Measurements from ENCODE around the gene PLEKHG3.

PLEKHG3 gene

DNA sequence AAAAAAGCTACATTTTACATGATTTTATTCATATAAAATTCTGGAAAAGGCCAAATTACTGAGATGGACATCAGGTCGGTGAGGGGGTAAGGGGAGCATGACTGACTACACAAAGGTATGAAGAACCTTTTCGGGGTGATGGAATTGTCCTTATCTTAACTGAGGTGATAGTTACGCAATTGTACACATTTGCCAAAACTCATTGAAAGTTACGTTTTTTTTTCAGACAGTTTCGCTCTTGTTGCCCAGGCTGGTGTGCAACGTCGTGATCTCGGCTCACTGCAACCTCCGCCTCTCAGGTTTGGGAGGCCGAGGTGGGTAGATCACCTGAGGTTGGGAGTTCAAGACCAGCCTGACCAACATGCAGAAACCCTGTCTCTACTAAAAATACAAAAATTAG, 29.4 kb upstream of the PLEKHG3 start:
- H3K27ac ChIP-seq (ENCODE audit: low read depth, low read length): no peak overlapping the region
- H3K9ac ChIP-seq (ENCODE audit: low read depth in 1 of 2, low read length in 2 of 2): no peak overlapping the region
- no peaks in the 10 kb centered on the region for H3K36me3 ChIP-seq (ENCODE audit: control insufficient read depth in 1 of 2, insufficient read depth in 2 of 2, low read length in 2 of 2)
- no peak overlapping the region for H3K4me3 ChIP-seq (ENCODE audit: low read depth in 1 of 2, low read length in 2 of 2)
- H3K27me3 ChIP-seq (ENCODE audit: control insufficient read depth in 1 of 2, insufficient read depth in 2 of 2, low read length in 2 of 2): peaks cover 0 to 5% of the 10 kb centered on the region in 2 donors
- H3K9me3 ChIP-seq (ENCODE audit: control insufficient read depth in 1 of 2, low read length in 2 of 2): no peaks in the 10 kb centered on the region
- peaks cover 9 to 19% of the 10 kb centered on the region in 2 donors for H3K4me1 ChIP-seq (ENCODE audit: control insufficient read depth in 1 of 2, insufficient read depth in 2 of 2, low read length in 2 of 2)

DNA sequence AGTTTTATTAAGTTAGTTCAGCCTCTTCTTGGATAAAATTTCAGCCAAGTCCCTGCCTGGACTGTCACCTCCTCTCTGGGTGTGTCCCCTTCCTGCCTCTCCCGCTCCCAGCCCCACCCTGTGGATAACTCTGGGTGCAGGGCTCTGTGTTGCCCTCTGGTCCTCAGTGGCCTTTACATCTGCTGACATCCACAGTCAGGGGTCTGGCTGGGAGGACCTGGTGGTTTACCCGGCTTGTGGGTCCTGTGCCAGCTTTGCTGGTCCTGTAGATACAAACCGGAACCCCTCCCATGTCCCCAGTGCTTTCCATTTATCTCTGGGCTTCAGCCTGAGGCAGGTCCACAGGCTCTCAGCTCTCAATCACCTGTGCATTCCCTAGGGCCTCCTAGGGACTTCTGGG, 28.9 kb upstream of the PLEKHG3 start:
- H3K4me3 ChIP-seq (ENCODE audit: low read depth in 1 of 2, low read length in 2 of 2): no peak overlapping the region
- H3K4me1 ChIP-seq (ENCODE audit: control insufficient read depth in 1 of 2, insufficient read depth in 2 of 2, low read length in 2 of 2): peaks cover 14 to 19% of the 10 kb centered on the region in 2 donors
- H3K9ac ChIP-seq (ENCODE audit: low read depth in 1 of 2, low read length in 2 of 2): no peak overlapping the region
- no peaks in the 10 kb centered on the region for H3K9me3 ChIP-seq (ENCODE audit: control insufficient read depth in 1 of 2, low read length in 2 of 2)
- no peaks in the 10 kb centered on the region for H3K36me3 ChIP-seq (ENCODE audit: control insufficient read depth in 1 of 2, insufficient read depth in 2 of 2, low read length in 2 of 2)
- H3K27me3 ChIP-seq (ENCODE audit: control insufficient read depth in 1 of 2, insufficient read depth in 2 of 2, low read length in 2 of 2): peaks cover 0 to 5% of the 10 kb centered on the region in 2 donors
- H3K27ac ChIP-seq (ENCODE audit: low read depth, low read length): no peak overlapping the region

DNA sequence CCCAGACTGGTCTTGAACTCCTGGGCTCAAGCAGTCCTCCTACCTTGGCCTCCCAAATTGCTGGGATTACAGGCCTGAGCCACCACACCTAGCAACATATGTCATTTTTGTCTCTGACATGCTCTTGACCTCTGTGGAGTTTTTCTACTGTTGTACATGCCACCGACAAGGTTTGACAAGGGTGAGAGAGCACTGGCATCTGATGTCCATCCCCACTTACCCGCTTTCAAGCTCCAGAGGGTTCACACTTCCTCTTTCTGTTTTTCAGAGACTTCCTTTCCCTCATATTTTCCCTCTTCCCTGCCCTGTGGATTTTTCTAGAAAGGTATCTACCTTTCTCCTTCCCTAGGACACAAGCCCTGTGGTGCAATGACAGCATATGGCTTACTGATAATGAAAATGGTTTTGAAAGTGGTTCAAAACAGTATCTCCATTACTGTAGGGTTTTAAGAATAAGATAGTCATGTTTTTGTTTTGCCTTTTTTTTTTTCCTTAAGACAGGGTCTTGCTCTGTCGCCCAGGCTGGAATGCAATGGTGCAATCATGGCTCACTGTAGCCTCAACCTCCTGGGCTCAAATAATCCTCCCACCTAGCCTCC, 27.7 kb upstream of the PLEKHG3 start:
- Histone ChIP-seq H3K9me3 (ENCODE audit: control insufficient read depth in 1 of 2, low read length in 2 of 2) (no peaks in the 10 kb centered on the region), H3K27me3 (ENCODE audit: control insufficient read depth in 1 of 2, insufficient read depth in 2 of 2, low read length in 2 of 2) (peaks cover 0 to 5% of the 10 kb centered on the region in 2 donors), H3K9ac (ENCODE audit: low read depth in 1 of 2, low read length in 2 of 2) (no peak overlapping the region), H3K4me3 (ENCODE audit: low read depth in 1 of 2, low read length in 2 of 2) (no peak overlapping the region), H3K27ac (ENCODE audit: low read depth, low read length) (no peak overlapping the region), H3K36me3 (ENCODE audit: control insufficient read depth in 1 of 2, insufficient read depth in 2 of 2, low read length in 2 of 2) (no peaks in the 10 kb centered on the region), H3K4me1 (ENCODE audit: control insufficient read depth in 1 of 2, insufficient read depth in 2 of 2, low read length in 2 of 2) (peaks cover 14 to 19% of the 10 kb centered on the region in 2 donors)

DNA sequence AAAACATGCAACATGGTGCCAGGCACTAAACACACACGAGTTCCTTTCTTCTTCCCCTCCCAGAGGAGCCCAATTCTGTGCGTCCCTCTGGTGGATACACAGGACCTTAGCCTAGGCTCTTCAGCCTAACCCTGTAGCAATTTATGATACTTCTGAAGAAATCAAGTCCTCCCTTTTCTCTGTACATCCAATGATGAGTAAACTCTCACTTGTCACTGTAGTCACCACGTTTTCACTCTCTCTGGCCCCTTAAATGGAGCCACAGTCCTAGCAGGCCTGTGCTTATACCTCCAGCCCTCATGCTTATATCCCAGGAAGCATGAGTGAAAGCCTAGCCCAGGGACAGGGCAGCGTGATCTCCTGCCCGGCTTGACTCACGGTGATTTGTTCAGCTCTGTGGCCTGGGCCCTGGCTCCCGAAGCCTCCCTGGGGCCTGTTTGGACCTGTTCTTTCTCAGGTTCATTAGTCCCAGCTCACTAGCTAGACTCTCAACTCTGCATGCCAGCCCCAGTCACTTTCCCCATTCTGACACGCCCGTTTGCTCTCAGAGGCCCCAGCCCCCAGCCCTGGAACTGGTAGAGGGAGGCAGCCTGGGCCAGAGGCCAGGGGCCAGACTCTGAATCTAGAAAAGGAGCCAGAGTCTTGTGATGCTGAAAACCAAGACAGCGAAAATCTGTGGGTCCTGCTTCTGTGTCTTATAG, 24.1 kb upstream of the PLEKHG3 start:
- Histone ChIP-seq H3K9ac (ENCODE audit: low read depth in 1 of 2, low read length in 2 of 2) (no peak overlapping the region), H3K4me3 (ENCODE audit: low read depth in 1 of 2, low read length in 2 of 2) (no peak overlapping the region), H3K27me3 (ENCODE audit: control insufficient read depth in 1 of 2, insufficient read depth in 2 of 2, low read length in 2 of 2) (peaks cover 0 to 3% of the 10 kb centered on the region in 2 donors), H3K4me1 (ENCODE audit: control insufficient read depth in 1 of 2, insufficient read depth in 2 of 2, low read length in 2 of 2) (peaks cover 9 to 20% of the 10 kb centered on the region in 2 donors), H3K36me3 (ENCODE audit: control insufficient read depth in 1 of 2, insufficient read depth in 2 of 2, low read length in 2 of 2) (no peaks in the 10 kb centered on the region), H3K9me3 (ENCODE audit: control insufficient read depth in 1 of 2, low read length in 2 of 2) (no peaks in the 10 kb centered on the region), H3K27ac (ENCODE audit: low read depth, low read length) (peak overlapping the region; percentile 44)

DNA sequence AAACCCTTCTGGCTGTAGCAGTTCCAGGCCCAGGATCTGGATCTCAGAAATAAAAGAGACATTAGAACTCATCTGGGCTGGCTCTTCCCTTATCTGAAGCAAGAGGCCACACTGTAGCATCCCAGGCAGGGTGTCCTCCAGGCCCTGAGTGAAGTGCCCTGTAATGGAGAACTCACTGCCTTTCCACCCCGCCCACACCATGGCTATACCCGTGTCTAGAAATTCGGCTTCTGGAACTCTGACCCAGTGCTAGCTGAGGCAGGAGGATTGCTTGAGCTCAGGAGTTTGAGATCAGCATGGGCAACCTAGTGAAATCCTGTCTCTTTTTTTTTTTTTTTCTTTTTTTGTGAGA, 23.5 kb upstream of the PLEKHG3 start:
- no peak overlapping the region for H3K4me3 ChIP-seq (ENCODE audit: low read depth in 1 of 2, low read length in 2 of 2)
- H3K9me3 ChIP-seq (ENCODE audit: control insufficient read depth in 1 of 2, low read length in 2 of 2): no peaks in the 10 kb centered on the region
- H3K36me3 ChIP-seq (ENCODE audit: control insufficient read depth in 1 of 2, insufficient read depth in 2 of 2, low read length in 2 of 2): no peaks in the 10 kb centered on the region
- H3K9ac ChIP-seq (ENCODE audit: low read depth in 1 of 2, low read length in 2 of 2): no peak overlapping the region
- peaks cover 4 to 17% of the 10 kb centered on the region in 2 donors for H3K4me1 ChIP-seq (ENCODE audit: control insufficient read depth in 1 of 2, insufficient read depth in 2 of 2, low read length in 2 of 2)
- peaks cover 0 to 3% of the 10 kb centered on the region in 2 donors for H3K27me3 ChIP-seq (ENCODE audit: control insufficient read depth in 1 of 2, insufficient read depth in 2 of 2, low read length in 2 of 2)
- peak overlapping the region; percentile 14 for H3K27ac ChIP-seq (ENCODE audit: low read depth, low read length)

DNA sequence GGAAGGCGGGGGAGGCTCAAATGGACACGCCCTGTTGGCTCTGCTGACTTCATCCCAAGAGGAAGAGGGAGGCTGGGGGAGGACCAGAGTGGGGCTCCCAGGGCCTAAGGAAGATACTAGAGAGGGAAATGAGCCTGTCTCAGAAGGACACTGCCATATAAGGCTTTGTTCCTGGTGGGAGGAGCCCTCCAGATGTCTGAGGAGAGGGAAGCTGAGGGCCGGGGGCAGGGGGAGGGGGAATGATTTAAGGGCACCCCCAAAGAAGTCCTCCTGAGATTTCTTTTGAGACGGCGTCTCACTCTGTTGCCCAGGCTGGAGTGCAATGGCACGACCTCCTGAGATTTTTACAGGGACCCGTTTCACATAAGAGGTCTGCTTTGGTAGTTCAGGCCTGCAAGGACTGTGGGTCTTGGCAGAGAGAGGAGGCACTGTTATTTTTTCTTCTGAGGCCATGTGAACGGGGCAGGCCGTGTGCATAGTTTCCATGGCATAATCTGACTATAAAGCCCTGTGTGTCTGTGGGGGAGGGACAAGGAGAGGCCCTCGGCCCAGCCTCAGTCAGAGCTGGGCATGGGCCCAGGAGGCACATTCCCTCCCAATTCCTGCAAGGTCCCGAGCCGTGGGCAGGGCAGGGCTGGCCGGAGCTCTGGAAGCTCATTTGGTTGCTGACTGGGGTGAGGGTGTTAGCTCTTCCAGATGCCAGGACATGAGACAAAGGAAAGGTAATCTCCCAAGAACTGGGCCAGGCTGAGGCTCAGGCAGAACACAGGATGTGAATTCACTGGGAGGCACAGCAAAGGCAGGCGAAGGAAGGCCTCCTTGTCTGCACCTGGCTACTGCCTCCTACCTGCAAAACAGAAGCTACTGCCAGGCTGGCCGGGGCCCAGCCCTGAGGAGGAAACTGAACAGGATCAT, 22.2 kb upstream of the PLEKHG3 start:
- peak overlapping the region in 1 of 2 donors; percentile 41 for H3K9ac ChIP-seq (ENCODE audit: low read depth in 1 of 2, low read length in 2 of 2)
- H3K27ac ChIP-seq (ENCODE audit: low read depth, low read length): peak overlapping the region; percentile 68
- no peaks in the 10 kb centered on the region for H3K9me3 ChIP-seq (ENCODE audit: control insufficient read depth in 1 of 2, low read length in 2 of 2)
- no peak overlapping the region for H3K4me3 ChIP-seq (ENCODE audit: low read depth in 1 of 2, low read length in 2 of 2)
- H3K36me3 ChIP-seq (ENCODE audit: control insufficient read depth in 1 of 2, insufficient read depth in 2 of 2, low read length in 2 of 2): no peaks in the 10 kb centered on the region
- H3K27me3 ChIP-seq (ENCODE audit: control insufficient read depth in 1 of 2, insufficient read depth in 2 of 2, low read length in 2 of 2): peaks cover 0 to 3% of the 10 kb centered on the region in 2 donors
- H3K4me1 ChIP-seq (ENCODE audit: control insufficient read depth in 1 of 2, insufficient read depth in 2 of 2, low read length in 2 of 2): peaks cover 4 to 14% of the 10 kb centered on the region in 2 donors

DNA sequence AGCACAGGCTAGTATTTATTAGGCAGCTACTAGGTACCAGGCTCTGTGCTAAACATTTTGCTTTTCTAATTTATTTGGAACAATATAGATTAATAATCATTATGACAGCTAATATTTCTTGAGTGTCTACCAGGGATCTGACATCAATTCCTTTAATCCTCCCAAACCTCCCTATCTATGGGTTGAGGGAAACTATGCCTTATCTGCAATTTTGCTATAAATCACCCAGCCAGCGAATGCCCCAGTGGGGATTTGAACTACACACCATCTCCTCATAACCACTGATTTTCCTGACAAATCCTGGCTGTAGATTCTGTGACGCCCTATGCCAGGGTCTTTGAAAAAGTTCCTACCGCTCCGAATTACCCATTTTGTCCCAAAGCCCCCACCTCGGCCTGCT, 21.4 kb upstream of the PLEKHG3 start:
- Histone ChIP-seq H3K9me3 (ENCODE audit: control insufficient read depth in 1 of 2, low read length in 2 of 2) (no peaks in the 10 kb centered on the region), H3K36me3 (ENCODE audit: control insufficient read depth in 1 of 2, insufficient read depth in 2 of 2, low read length in 2 of 2) (no peaks in the 10 kb centered on the region), H3K4me1 (ENCODE audit: control insufficient read depth in 1 of 2, insufficient read depth in 2 of 2, low read length in 2 of 2) (peaks cover 4 to 14% of the 10 kb centered on the region in 2 donors), H3K27ac (ENCODE audit: low read depth, low read length) (peak overlapping the region; percentile 10), H3K4me3 (ENCODE audit: low read depth in 1 of 2, low read length in 2 of 2) (no peak overlapping the region), H3K27me3 (ENCODE audit: control insufficient read depth in 1 of 2, insufficient read depth in 2 of 2, low read length in 2 of 2) (no peaks in the 10 kb centered on the region), H3K9ac (ENCODE audit: low read depth in 1 of 2, low read length in 2 of 2) (no peak overlapping the region)

DNA sequence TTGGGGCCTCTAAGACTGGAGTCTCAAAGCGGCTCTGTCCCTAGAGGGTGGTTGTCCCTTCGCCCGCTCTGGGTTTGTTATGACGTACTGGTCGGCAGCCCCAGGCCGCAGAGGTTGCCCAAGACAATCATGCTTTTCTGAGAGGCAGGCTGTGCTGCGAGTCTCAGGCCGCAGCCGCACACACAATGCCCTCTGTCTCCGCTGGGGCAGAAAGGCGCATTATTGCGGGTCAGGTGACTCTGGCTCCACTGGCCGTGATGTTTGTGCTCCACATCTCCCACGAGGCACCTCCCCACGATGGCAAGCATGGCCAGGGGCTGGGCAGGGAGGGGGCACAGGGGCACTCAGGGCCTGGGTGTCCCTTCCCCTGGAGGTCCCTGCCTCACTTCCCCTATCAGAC, 21.0 kb upstream of the PLEKHG3 start:
- Histone ChIP-seq H3K4me3 (ENCODE audit: low read depth in 1 of 2, low read length in 2 of 2) (no peak overlapping the region), H3K4me1 (ENCODE audit: control insufficient read depth in 1 of 2, insufficient read depth in 2 of 2, low read length in 2 of 2) (peaks cover 6 to 16% of the 10 kb centered on the region in 2 donors), H3K27ac (ENCODE audit: low read depth, low read length) (no peak overlapping the region), H3K27me3 (ENCODE audit: control insufficient read depth in 1 of 2, insufficient read depth in 2 of 2, low read length in 2 of 2) (no peaks in the 10 kb centered on the region), H3K9ac (ENCODE audit: low read depth in 1 of 2, low read length in 2 of 2) (no peak overlapping the region), H3K36me3 (ENCODE audit: control insufficient read depth in 1 of 2, insufficient read depth in 2 of 2, low read length in 2 of 2) (no peaks in the 10 kb centered on the region), H3K9me3 (ENCODE audit: control insufficient read depth in 1 of 2, low read length in 2 of 2) (no peaks in the 10 kb centered on the region)

DNA sequence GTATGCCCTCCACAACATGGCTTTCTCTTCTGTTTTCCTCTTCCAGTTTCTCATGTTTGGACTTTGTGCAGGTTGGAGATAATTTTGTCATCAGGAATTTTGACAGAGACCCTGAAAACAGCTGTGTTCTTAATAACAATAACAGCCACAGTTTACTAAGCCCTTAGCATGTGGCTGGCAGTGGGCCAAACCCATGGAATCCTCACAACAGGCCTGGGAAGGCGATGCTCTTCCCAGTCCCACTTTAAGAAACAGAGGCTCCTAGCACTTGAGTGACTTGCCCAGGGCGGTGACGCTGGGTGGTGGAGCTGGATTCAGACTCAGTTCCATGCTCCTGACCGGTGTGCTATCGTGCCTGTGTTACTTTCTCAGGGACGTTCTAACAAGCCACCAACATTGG, 20.1 kb upstream of the PLEKHG3 start:
- Histone ChIP-seq H3K9ac (ENCODE audit: low read depth in 1 of 2, low read length in 2 of 2) (no peak overlapping the region), H3K36me3 (ENCODE audit: control insufficient read depth in 1 of 2, insufficient read depth in 2 of 2, low read length in 2 of 2) (no peaks in the 10 kb centered on the region), H3K9me3 (ENCODE audit: control insufficient read depth in 1 of 2, low read length in 2 of 2) (no peaks in the 10 kb centered on the region), H3K4me1 (ENCODE audit: control insufficient read depth in 1 of 2, insufficient read depth in 2 of 2, low read length in 2 of 2) (peaks cover 15 to 24% of the 10 kb centered on the region in 2 donors), H3K4me3 (ENCODE audit: low read depth in 1 of 2, low read length in 2 of 2) (no peak overlapping the region), H3K27ac (ENCODE audit: low read depth, low read length) (no peak overlapping the region), H3K27me3 (ENCODE audit: control insufficient read depth in 1 of 2, insufficient read depth in 2 of 2, low read length in 2 of 2) (no peaks in the 10 kb centered on the region)

Measured in duodenal mucosa (tissue), 2 donors.